ENCODE results near the gene TMEM184B.

TMEM184B gene

GRCh38 chr22:38314051-38314932 lies 41.5 kb upstream of the TMEM184B start:
- Histone ChIP-seq H3K27ac (ENCODE audit: low read length) (no peak overlapping the region), H3K9me3 (ENCODE audit: control insufficient read depth, insufficient read depth, low read length) (no peaks in the 10 kb centered on the region), H3K4me3 (ENCODE audit: low read length) (no peak overlapping the region; the same call in 1 of the 2 replicates), H3K36me3 (ENCODE audit: control insufficient read depth, insufficient read depth, low read length) (peaks cover 24% of the 10 kb centered on the region), H3K4me1 (ENCODE audit: control insufficient read depth, insufficient read depth, low read length) (peaks cover 10% of the 10 kb centered on the region), H3K27me3 (ENCODE audit: control insufficient read depth, insufficient read depth, low read length) (no peaks in the 10 kb centered on the region)
- WGBS (ENCODE audit: insufficient coverage, insufficient read length) = no CpG with 5 or more reads among the region's 23 CpGs
- no peak for DNase-seq (ENCODE audit: low read depth, low spot score)

GRCh38 chr22:38313384-38313955 lies 40.7 kb upstream of the TMEM184B start:
- no CpG with 5 or more reads among the region's 11 CpGs for WGBS (ENCODE audit: insufficient coverage, insufficient read length)
- H3K4me1 ChIP-seq (ENCODE audit: control insufficient read depth, insufficient read depth, low read length) = peaks cover 9% of the 10 kb centered on the region
- no peak overlapping the region for H3K4me3 ChIP-seq (ENCODE audit: low read length)
- H3K36me3 ChIP-seq (ENCODE audit: control insufficient read depth, insufficient read depth, low read length) = peaks cover 32% of the 10 kb centered on the region
- H3K9me3 ChIP-seq (ENCODE audit: control insufficient read depth, insufficient read depth, low read length) = no peaks in the 10 kb centered on the region
- no peak for DNase-seq (ENCODE audit: low read depth, low spot score)
- H3K27me3 ChIP-seq (ENCODE audit: control insufficient read depth, insufficient read depth, low read length) = no peaks in the 10 kb centered on the region
- H3K27ac ChIP-seq (ENCODE audit: low read length) = no peak overlapping the region

DNA sequence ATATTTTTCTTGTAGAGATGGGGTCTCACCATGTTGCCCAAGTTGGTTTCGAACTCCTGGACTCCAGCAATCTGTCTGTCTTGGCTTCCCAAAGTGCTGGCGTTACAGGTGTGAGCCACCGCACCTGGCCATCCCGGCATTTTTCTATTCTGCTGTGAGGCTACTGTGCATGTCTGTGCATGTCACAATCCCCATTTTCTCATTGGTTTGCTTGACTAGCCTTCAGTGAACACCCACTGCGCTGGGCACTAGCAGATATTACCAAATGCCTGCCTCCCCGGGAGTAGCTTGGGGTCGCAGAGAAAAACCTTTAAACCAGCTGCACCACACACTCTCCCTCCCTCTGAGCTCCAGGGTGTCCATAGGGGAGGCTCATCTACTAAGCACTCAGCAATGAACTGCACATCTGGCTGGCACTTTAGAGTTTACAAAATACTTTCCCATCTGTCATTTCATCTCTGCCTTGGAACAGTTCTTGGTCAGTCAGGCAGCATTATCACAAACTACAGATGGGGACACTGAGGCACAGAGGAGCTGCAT lies 39.5 kb upstream of the TMEM184B start:
- no peak for DNase-seq (ENCODE audit: low read depth, low spot score)
- Histone ChIP-seq H3K4me1 (ENCODE audit: control insufficient read depth, insufficient read depth, low read length) (peaks cover 8% of the 10 kb centered on the region), H3K27ac (ENCODE audit: low read length) (no peak overlapping the region), H3K36me3 (ENCODE audit: control insufficient read depth, insufficient read depth, low read length) (peaks cover 34% of the 10 kb centered on the region), H3K27me3 (ENCODE audit: control insufficient read depth, insufficient read depth, low read length) (no peaks in the 10 kb centered on the region), H3K9me3 (ENCODE audit: control insufficient read depth, insufficient read depth, low read length) (no peaks in the 10 kb centered on the region), H3K4me3 (ENCODE audit: low read length) (no peak overlapping the region)
- WGBS (ENCODE audit: insufficient coverage, insufficient read length) = no CpG with 5 or more reads among the region's 7 CpGs

GRCh38 chr22:38311323-38311620 lies 38.5 kb upstream of the TMEM184B start:
- H3K4me1 ChIP-seq (ENCODE audit: control insufficient read depth, insufficient read depth, low read length) = peaks cover 8% of the 10 kb centered on the region
- H3K9me3 ChIP-seq (ENCODE audit: control insufficient read depth, insufficient read depth, low read length) = no peaks in the 10 kb centered on the region
- no peak for DNase-seq (ENCODE audit: low read depth, low spot score)
- H3K27ac ChIP-seq (ENCODE audit: low read length) = no peak overlapping the region
- H3K27me3 ChIP-seq (ENCODE audit: control insufficient read depth, insufficient read depth, low read length) = no peaks in the 10 kb centered on the region
- no peak overlapping the region for H3K4me3 ChIP-seq (ENCODE audit: low read length)
- peaks cover 34% of the 10 kb centered on the region for H3K36me3 ChIP-seq (ENCODE audit: control insufficient read depth, insufficient read depth, low read length)
- no CpG with 5 or more reads among the region's 4 CpGs for WGBS (ENCODE audit: insufficient coverage, insufficient read length)

DNA sequence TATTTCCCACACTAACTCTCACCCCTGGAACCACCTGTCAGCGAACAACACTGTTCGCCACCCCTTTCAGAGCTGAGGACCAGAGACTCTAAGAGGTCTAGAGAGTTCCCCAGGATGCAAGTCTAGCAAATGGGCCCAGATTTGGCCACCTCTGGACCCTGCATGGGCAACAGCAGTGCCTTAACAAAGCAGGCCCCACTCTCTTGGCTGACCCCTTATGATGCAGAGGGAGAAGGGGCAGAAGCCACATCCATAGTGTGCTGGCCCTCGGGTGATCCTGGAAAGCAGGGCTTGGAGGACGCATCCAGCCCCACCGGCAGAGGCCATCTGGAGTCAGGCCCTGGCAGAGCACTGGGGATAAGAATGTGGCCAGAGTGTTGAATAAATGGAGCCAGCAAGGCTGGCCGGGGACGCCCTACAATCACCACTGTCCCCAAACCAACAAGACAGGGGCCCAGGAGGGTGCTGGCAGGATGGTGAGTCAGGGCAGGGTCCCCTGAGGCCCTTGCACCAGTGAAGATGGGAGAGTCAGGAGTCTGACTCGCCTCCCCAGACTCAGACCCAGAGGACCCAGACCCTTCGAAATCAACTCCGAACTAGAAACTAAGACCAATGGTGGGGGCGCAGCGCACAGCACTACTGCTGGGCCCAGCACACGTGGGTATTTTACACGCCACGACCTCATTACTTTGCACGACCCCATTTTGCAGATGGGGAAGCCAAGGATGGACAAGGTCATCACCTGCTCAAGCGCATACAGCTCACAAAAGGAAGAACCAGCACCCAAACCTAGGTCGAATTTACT lies 37.9 kb upstream of the TMEM184B start:
- Histone ChIP-seq H3K9me3 (ENCODE audit: control insufficient read depth, insufficient read depth, low read length) (no peaks in the 10 kb centered on the region), H3K36me3 (ENCODE audit: control insufficient read depth, insufficient read depth, low read length) (peaks cover 34% of the 10 kb centered on the region), H3K4me1 (ENCODE audit: control insufficient read depth, insufficient read depth, low read length) (peaks cover 8% of the 10 kb centered on the region), H3K27me3 (ENCODE audit: control insufficient read depth, insufficient read depth, low read length) (no peaks in the 10 kb centered on the region), H3K27ac (ENCODE audit: low read length) (no peak overlapping the region), H3K4me3 (ENCODE audit: low read length) (no peak overlapping the region)
- no CpG with 5 or more reads among the region's 18 CpGs for WGBS (ENCODE audit: insufficient coverage, insufficient read length)
- DNase-seq (ENCODE audit: low read depth, low spot score) = no peak

GRCh38 chr22:38309614-38310517 lies 37.1 kb upstream of the TMEM184B start:
- Histone ChIP-seq H3K27ac (ENCODE audit: low read length) (no peak overlapping the region), H3K9me3 (ENCODE audit: control insufficient read depth, insufficient read depth, low read length) (no peaks in the 10 kb centered on the region), H3K36me3 (ENCODE audit: control insufficient read depth, insufficient read depth, low read length) (peaks cover 34% of the 10 kb centered on the region), H3K27me3 (ENCODE audit: control insufficient read depth, insufficient read depth, low read length) (no peaks in the 10 kb centered on the region), H3K4me3 (ENCODE audit: low read length) (no peak overlapping the region), H3K4me1 (ENCODE audit: control insufficient read depth, insufficient read depth, low read length) (peaks cover 4% of the 10 kb centered on the region)
- WGBS (ENCODE audit: insufficient coverage, insufficient read length) = no CpG with 5 or more reads among the region's 18 CpGs
- no peak for DNase-seq (ENCODE audit: low read depth, low spot score)

GRCh38 chr22:38308791-38309498 lies 36.1 kb upstream of the TMEM184B start:
- H3K4me1 ChIP-seq (ENCODE audit: control insufficient read depth, insufficient read depth, low read length) = peaks cover 4% of the 10 kb centered on the region; the same call in 1 of the 2 replicates
- peaks cover 39% of the 10 kb centered on the region for H3K36me3 ChIP-seq (ENCODE audit: control insufficient read depth, insufficient read depth, low read length)
- H3K27me3 ChIP-seq (ENCODE audit: control insufficient read depth, insufficient read depth, low read length) = no peaks in the 10 kb centered on the region
- no peaks in the 10 kb centered on the region for H3K9me3 ChIP-seq (ENCODE audit: control insufficient read depth, insufficient read depth, low read length)
- WGBS (ENCODE audit: insufficient coverage, insufficient read length) = no CpG with 5 or more reads among the region's 10 CpGs
- no peak for DNase-seq (ENCODE audit: low read depth, low spot score)
- H3K4me3 ChIP-seq (ENCODE audit: low read length) = no peak overlapping the region
- no peak overlapping the region for H3K27ac ChIP-seq (ENCODE audit: low read length)

GRCh38 chr22:38305471-38306448 lies 33.0 kb upstream of the TMEM184B start:
- no CpG with 5 or more reads among the region's 16 CpGs for WGBS (ENCODE audit: insufficient coverage, insufficient read length)
- Histone ChIP-seq H3K27ac (ENCODE audit: low read length) (no peak overlapping the region), H3K4me3 (ENCODE audit: low read length) (no peak overlapping the region)

More at GRCh38 chr22:38305471-38306448, 33.0 kb upstream of the TMEM184B start:
- peaks cover 1% of the 10 kb centered on the region; the same call in 1 of the 2 replicates for H3K4me1 ChIP-seq (ENCODE audit: control insufficient read depth, insufficient read depth, low read length)
- peaks cover 46% of the 10 kb centered on the region for H3K36me3 ChIP-seq (ENCODE audit: control insufficient read depth, insufficient read depth, low read length)
- no peaks in the 10 kb centered on the region for H3K9me3 ChIP-seq (ENCODE audit: control insufficient read depth, insufficient read depth, low read length)
- H3K27me3 ChIP-seq (ENCODE audit: control insufficient read depth, insufficient read depth, low read length) = no peaks in the 10 kb centered on the region
- no peak for DNase-seq (ENCODE audit: low read depth, low spot score)
